ENCODE measurements around the gene SLC35F4. TPM values are rescaled to one million over a fixed set of nuclear protein-coding genes. Genes with fewer than 3 reads are reported as not detected.

Gene SLC35F4
- total and polyA plus RNA-seq, 8 donors, result 0.16 to 1.9 (median 0.36) TPM; not detected in 4

DNA sequence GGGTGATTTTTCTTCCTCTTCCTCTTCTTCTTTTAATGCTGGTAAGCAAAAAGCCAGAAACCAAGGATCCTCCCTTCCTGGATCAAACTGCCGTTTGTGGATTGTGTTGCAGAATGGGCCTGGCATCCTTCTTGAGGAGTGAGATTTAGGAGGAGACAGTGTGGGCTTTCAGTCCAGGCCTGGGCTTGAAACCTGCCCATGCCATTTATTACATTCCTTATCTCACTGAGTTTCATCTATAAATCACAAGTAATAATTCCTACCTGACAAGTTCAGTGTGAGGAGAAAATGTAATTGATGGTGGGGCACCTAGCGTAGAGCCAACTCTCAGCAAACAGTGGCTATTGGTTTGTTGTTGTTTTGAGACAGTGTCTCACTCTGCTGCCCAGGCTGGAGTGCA lies 126.4 kb downstream of the SLC35F4 start:
- peak in 3 of 4 donors; percentile 28 to 77 (median 35) for ATAC-seq
- DNase-seq, result peak in 1 of 6 donors; percentile 19

DNA sequence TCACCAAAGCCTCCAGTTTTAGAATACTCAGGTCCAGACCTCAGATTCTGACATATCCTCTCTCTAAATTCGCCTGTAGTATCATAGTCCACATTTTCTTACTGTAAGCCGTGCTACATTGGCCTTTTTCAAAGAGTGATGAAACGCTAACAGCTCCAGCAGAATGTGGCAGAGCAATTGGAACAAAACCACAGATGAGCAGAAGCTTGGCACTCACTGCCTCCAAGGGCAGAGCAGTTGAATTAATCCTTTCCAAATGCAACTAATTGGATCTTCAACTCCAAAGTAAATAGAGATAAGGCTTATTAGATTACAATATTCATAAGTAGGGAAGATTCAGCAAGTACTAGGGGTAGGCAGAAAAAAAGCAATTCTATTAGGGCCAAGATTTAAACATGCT lies 128.3 kb downstream of the SLC35F4 start:
- TF ChIP-seq, protein P1, sequence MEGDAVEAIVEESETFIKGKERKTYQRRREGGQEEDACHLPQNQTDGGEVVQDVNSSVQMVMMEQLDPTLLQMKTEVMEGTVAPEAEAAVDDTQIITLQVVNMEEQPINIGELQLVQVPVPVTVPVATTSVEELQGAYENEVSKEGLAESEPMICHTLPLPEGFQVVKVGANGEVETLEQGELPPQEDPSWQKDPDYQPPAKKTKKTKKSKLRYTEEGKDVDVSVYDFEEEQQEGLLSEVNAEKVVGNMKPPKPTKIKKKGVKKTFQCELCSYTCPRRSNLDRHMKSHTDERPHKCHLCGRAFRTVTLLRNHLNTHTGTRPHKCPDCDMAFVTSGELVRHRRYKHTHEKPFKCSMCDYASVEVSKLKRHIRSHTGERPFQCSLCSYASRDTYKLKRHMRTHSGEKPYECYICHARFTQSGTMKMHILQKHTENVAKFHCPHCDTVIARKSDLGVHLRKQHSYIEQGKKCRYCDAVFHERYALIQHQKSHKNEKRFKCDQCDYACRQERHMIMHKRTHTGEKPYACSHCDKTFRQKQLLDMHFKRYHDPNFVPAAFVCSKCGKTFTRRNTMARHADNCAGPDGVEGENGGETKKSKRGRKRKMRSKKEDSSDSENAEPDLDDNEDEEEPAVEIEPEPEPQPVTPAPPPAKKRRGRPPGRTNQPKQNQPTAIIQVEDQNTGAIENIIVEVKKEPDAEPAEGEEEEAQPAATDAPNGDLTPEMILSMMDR (IDR thresholded peaks at IDR 0.05), result no peak
- Histone ChIP-seq H3K27me3 (no peaks in the 10 kb centered on the region), H3K4me3 (no peak overlapping the region), H3K4me1 (no peaks in the 10 kb centered on the region), H3K36me3 (no peaks in the 10 kb centered on the region), H3K9me3 (no peaks in the 10 kb centered on the region), H3K27ac (no peak overlapping the region)
- FAIRE-seq (no peak), DNase-seq (no peak), ATAC-seq (no peak)
- 49 to 57% methylated on average over 3 of the region's 3 CpGs for WGBS, 2 donors
- intact Hi-C loops (cut with DNase I), result no loop called here

More for the DNA sequence above, 126.4 kb downstream of the SLC35F4 start:
- 40 to 48% methylated on average over 2 of the region's 2 CpGs for WGBS, 2 donors
- intact Hi-C loops (cut with DNase I), result no loop called here
- no peaks in the 10 kb centered on the region for H3K36me3 ChIP-seq
- H3K27me3 ChIP-seq, result no peaks in the 10 kb centered on the region
- TF ChIP-seq, protein P1 (IDR thresholded peaks at IDR 0.05), result no peak
- no peak for FAIRE-seq
- H3K9me3 ChIP-seq, result no peaks in the 10 kb centered on the region
- H3K27ac ChIP-seq, result no peak overlapping the region
- no peak overlapping the region for H3K4me3 ChIP-seq
- no peaks in the 10 kb centered on the region for H3K4me1 ChIP-seq

DNA sequence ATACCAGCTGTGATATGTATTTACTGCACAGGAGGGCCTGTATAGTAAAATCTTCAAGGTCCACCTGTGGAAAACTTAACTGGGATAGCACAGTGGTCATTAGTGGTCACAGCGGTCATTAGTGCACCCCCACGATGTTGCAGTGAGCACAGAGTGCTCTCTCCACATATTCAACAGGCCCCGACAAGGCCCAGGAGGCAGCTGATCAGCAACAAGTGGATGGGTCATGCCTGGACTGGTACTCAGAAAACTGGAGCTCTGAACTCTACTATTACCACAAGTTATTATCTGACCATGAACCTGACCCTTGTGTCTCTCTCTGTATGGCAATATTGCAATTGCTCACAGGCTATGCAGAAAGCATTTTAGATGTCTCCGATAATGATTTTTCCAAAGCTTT lies 129.5 kb downstream of the SLC35F4 start:
- Histone ChIP-seq H3K27ac (no peak overlapping the region), H3K27me3 (no peaks in the 10 kb centered on the region), H3K4me1 (no peaks in the 10 kb centered on the region), H3K4me3 (no peak overlapping the region), H3K9me3 (no peaks in the 10 kb centered on the region), H3K36me3 (no peaks in the 10 kb centered on the region)
- no peak for ATAC-seq
- FAIRE-seq, result no peak
- 79 to 80% methylated on average over 4 of the region's 4 CpGs for WGBS, 2 donors
- TF ChIP-seq, protein P1 (IDR thresholded peaks at IDR 0.05), result no peak
- intact Hi-C loops (cut with DNase I), result no loop called here
- no peak for DNase-seq

DNA sequence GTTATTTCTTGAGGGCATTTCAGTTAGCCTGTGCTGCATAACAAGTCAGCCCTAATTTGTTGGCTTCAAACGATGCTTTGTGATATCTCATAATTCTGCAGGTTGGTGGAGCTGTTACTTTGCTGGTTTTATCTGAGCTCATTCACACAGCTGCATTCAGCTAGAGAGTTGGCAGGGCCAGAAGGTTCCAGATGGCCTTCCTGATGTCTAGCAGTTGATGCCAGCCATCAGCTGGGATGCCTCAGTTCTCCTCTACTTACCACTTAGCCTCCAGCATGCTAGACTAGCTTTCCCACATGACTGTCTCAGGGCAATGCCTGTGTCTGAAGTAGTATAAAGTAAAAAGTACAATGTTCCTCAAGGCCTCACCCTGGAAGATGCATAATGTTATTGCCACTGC lies 130.6 kb downstream of the SLC35F4 start:
- Histone ChIP-seq H3K27ac (no peak overlapping the region), H3K9me3 (no peaks in the 10 kb centered on the region), H3K36me3 (no peaks in the 10 kb centered on the region), H3K4me3 (no peak overlapping the region), H3K4me1 (no peaks in the 10 kb centered on the region), H3K27me3 (no peaks in the 10 kb centered on the region)
- intact Hi-C loops (cut with DNase I), result no loop called here
- TF ChIP-seq, protein P1 (IDR thresholded peaks at IDR 0.05), result no peak
- no peak for FAIRE-seq
- ATAC-seq, result no peak
- 72 to 80% methylated on average over 1 of the region's 1 CpG for WGBS, 2 donors
- DNase-seq, result no peak

DNA sequence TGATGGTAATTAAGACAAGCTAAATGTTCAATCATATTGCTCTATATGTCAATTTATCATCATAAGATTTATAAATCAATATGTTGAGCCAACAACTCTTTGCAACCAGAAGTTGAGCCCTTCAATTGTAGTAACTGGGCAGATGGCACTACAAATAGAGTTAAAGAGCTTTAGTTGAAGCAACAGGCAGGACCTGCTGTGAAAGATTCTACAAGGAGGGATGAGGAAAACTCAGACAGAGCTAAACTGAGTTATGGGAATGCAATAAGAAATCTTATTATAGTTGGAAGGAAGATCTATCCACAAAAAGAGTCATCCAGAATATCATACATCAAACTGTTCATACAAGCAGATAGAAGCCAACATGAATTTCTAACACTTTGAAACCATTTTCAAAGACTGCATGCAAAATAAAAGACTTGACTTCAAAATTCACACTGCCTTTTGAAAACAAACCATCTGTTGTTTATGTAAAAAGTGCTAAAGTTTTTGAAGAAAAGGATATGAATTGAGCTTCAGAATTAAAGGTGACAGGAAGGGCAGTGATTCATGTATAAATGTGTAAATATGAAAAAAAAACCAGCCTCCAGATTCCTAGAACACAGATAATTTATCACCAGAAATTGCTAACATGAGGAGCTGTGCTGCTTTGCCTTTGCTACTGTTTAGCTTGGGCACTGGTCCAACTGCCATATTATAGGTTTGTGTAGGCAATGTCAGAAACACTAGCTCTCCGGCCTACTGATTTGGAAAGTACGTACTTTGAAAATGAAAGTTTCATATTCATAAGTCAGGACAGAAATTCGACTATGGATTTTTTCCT lies 133.2 kb downstream of the SLC35F4 start:
- 9 to 11% methylated on average over 3 of the region's 3 CpGs for WGBS, 2 donors
- intact Hi-C loops (cut with DNase I), result no loop called here
- no peak for FAIRE-seq

More for the DNA sequence above, 133.2 kb downstream of the SLC35F4 start:
- Histone ChIP-seq H3K36me3 (no peaks in the 10 kb centered on the region), H3K4me3 (no peak overlapping the region), H3K4me1 (no peaks in the 10 kb centered on the region), H3K27me3 (no peaks in the 10 kb centered on the region), H3K27ac (no peak overlapping the region), H3K9me3 (no peaks in the 10 kb centered on the region)
- DNase-seq (no peak), ATAC-seq (peak in 2 of 4 donors; percentile 36 to 57)
- TF ChIP-seq, protein P1 (IDR thresholded peaks at IDR 0.05), result no peak

Data from pancreas (tissue), 10 donors.